Epithelial cell of proximal tubule (primary cell): ENCODE measurements around the gene ZNF407. TPM values are rescaled to one million over a fixed set of nuclear protein-coding genes. Genes with fewer than 3 reads are reported as not detected.

Experiments used
- DNase-seq: peaks from one replicate; pipeline ENCODE4 v3.0.0-alpha.2; 2011; ENCODE audit warnings: low read depth
- H3K4me3 ChIP-seq: 2 replicates; pipeline ENCODE4 v1.5.1; 2011; ENCODE audit warnings: low read depth, mild to moderate bottlenecking, low read length
- CTCF ChIP-seq: conservative IDR thresholded peaks from 2 replicates; pipeline ENCODE4 v1.5.1; 2012; ENCODE audit warnings: low read depth, mild to moderate bottlenecking, low read length
- total RNA-seq: library from RNA; depleted of rRNA; stranded (reverse); fragments of >200 nt; gene quantifications from 2 replicates; pipeline ENCODE4 v1.2.3, GENCODE V29; 2015

Gene ZNF407
- total RNA-seq, 1 donor from 2014 or later: 3.0 TPM

- no peak for DNase-seq
- TF ChIP-seq CTCF: no peak
- no peak overlapping the region for H3K4me3 ChIP-seq
Measured at GRCh38 chr18:74930616-74931015, 332.9 kb downstream of the ZNF407 start.

GRCh38 chr18:74933930-74934329, 336.3 kb downstream of the ZNF407 start:
- no peak overlapping the region for H3K4me3 ChIP-seq
- no peak for TF ChIP-seq CTCF
- no peak for DNase-seq

DNA sequence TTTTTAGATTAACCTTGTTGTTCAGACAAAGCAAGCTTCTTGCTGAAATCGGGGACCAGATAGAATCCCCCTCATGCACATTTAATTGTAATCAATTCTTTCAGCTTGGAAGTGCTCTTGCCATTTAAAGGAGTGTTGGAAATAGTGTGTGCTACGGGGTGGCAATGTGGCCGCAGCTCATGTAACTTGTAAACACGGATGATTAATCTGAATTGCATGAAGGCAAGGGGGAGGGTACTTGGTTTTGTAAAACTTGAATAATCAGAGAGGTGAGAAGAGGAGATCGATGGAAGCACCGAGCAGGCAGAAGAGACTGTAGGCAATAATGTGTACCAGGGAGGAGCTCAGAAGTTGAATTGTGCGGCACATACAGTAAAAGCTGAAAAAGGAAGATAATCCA, 337.8 kb downstream of the ZNF407 start:
- no peak overlapping the region for H3K4me3 ChIP-seq
- no peak for TF ChIP-seq CTCF
- DNase-seq: no peak

DNA sequence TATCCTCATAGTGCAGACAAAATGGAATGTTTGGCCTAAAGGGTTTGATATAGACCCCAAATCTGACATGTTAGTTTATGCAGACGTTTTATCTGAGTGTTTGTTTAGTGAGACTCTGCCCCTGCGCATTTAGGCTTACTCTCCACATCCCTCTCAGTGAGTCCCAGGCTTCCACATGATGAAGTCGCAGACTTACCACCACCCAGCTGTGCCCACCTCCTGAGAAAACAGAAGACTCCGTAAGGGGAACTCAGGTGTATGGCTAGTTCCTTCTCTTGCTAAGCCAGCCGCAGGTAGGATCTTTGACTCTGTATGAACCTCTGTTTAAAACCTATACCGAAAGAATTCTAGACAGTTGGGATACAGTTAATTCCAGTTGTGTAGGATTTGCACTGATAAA, 338.7 kb downstream of the ZNF407 start:
- no peak for TF ChIP-seq CTCF
- H3K4me3 ChIP-seq: no peak overlapping the region
- DNase-seq: no peak

GRCh38 chr18:74937291-74937690, 339.6 kb downstream of the ZNF407 start:
- no peak for DNase-seq
- H3K4me3 ChIP-seq: no peak overlapping the region
- no peak for TF ChIP-seq CTCF

GRCh38 chr18:74940856-74941255, 343.2 kb downstream of the ZNF407 start:
- no peak for DNase-seq
- no peak for TF ChIP-seq CTCF
- H3K4me3 ChIP-seq: no peak overlapping the region

DNA sequence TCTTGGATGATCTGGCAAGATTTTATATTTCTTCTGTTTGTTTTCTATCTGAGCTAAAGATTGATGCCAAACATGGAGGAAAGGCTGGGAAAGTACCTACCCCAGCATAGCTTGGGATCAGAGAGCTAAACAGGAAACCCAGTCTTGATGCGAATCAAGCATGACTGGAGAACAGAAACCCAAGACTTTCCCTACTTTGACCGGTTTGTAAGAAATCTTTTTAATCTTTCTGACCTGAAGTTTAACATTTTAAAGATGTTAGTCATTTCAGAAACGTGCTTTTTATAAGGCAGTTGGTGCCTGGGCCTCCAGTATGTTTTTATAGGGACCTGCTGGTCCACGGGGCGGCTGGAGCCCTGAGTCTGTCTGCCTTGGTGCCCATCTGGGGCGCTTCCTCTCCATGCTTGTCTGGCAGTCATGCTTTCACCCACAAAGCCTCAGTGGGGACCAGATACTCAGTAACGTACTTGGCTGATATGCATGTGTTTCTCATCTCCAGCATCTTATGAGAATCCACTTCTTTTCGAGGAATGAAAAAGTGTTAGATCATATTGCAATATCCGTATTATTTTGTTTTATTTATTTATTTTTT, 344.7 kb downstream of the ZNF407 start:
- peak; percentile 10 for DNase-seq
- no peak overlapping the region for H3K4me3 ChIP-seq
- TF ChIP-seq CTCF: no peak
